CD4-positive, alpha-beta T cell (primary cell): Measurements from ENCODE around the gene S100A3. TPM values are rescaled to one million over a fixed set of nuclear protein-coding genes. Genes with fewer than 3 reads are reported as not detected.

ENCODE experiments used
- ATAC-seq: fragments of 200-7000 bp; cut with Tn5 transposase; one replicate; pipeline ENCODE4 v1.10.0; 2022; ENCODE audit warnings: mild to moderate bottlenecking; ENCODE audit not compliant: poor library complexity
- CTCF ChIA-PET: fragments of 350-600 bp; sonication (Branson Sonifier 250); formaldehyde crosslinking; loops from one replicate; lab custom pipeline; 2021; ENCODE audit warnings: antibody characterized with exemption, inconsistent platforms; lab: Charles Lee
- POLR2A ChIA-PET: fragments of 350-600 bp; sonication (Branson Sonifier 250); formaldehyde crosslinking; loops from one replicate; lab custom pipeline; 2021; ENCODE audit warnings: antibody characterized with exemption, inconsistent platforms; lab: Charles Lee
- DNase-seq, 14 experiments: peaks; one replicate each; pipeline ENCODE4 v3.0.0-alpha.2; 2013 to 2020; ENCODE audit warnings: mixed read lengths in 2 of 14
- H3K27ac ChIP-seq, 2 donors: one replicate each; pipeline versions ENCODE4 v1.5.1 to v1.7.0; 2013; ENCODE audit warnings: low read length in 2 of 2, low read depth in 1 of 2, mild to moderate bottlenecking in 1 of 2
- H3K27me3 ChIP-seq, 2 experiments: 1 replicate in 1 of 2; 2 replicates in 1 of 2; pipeline versions ENCODE4 v1.6.1 to v1.7.0; 2013; ENCODE audit warnings: low read length in 2 of 2, control low read depth in 1 of 2, mild to moderate bottlenecking in 1 of 2, moderate library complexity in 1 of 2; ENCODE audit not compliant: insufficient read depth in 2 of 2, control insufficient read depth in 1 of 2
- H3K36me3 ChIP-seq: one replicate; pipeline ENCODE4 v1.6.1; 2013; ENCODE audit warnings: low read length, control low read depth; ENCODE audit not compliant: insufficient read depth
- H3K4me1 ChIP-seq: one replicate; pipeline ENCODE4 v1.6.1; 2013; ENCODE audit warnings: low read length, control low read depth; ENCODE audit not compliant: insufficient read depth
- H3K4me3 ChIP-seq: one replicate; pipeline ENCODE4 v1.5.1; 2013; ENCODE audit warnings: mild to moderate bottlenecking, low read length, moderate library complexity
- H3K9me3 ChIP-seq, 2 experiments: 1 replicate in 1 of 2; 2 replicates in 1 of 2; pipeline versions ENCODE4 v1.6.1 to v1.7.0; 2013; ENCODE audit warnings: low read length in 2 of 2, mild to moderate bottlenecking in 2 of 2, control low read depth in 1 of 2, moderate library complexity in 1 of 2; ENCODE audit not compliant: control insufficient read depth in 1 of 2, insufficient read depth in 1 of 2
- H3K27ac Mint-ChIP-seq: one replicate; pipeline ENCODE4 v1.8.0; 2020; ENCODE audit warnings: mixed read lengths
- H3K27me3 Mint-ChIP-seq: one replicate; pipeline ENCODE4 v1.8.0; 2021; ENCODE audit warnings: mixed read lengths
- H3K36me3 Mint-ChIP-seq: one replicate; pipeline ENCODE4 v1.8.0; 2021; ENCODE audit warnings: low read depth, mixed read lengths
- H3K4me1 Mint-ChIP-seq: one replicate; pipeline ENCODE4 v1.8.0; 2021; ENCODE audit warnings: low read depth, mixed read lengths
- H3K4me3 Mint-ChIP-seq: one replicate; pipeline ENCODE4 v1.8.0; 2020; ENCODE audit warnings: mild to moderate bottlenecking, mixed read lengths
- H3K9me3 Mint-ChIP-seq: one replicate; pipeline ENCODE4 v1.8.0; 2020; ENCODE audit warnings: mixed read lengths
- intact Hi-C, 2 experiments: fragments of 100-400 bp; cut with DNase I in 1 of 2; cut with micrococcal nuclease in 1 of 2; formaldehyde crosslinking; loops; one replicate each; pipeline versions ENCODE4 v1.15.1 to v1.9.0; 2023 to 2025; cut with DNase I, micrococcal nuclease
- total RNA-seq, 174 experiments: library from RNA in 2 of 174; stranded (reverse) in 2 of 174; gene quantifications; one replicate each; pipeline ENCODE4 v1.2.3 and lab custom pipeline; 2021 to 2026
- TF ChIP-seq, protein P1 (sequence below): fragments of 200-600 bp; IDR thresholded peaks from one replicate; pipeline ENCODE4 v1.8.0; 2022; ENCODE audit warnings: antibody characterized with exemption, mild to moderate bottlenecking

The S100A3 gene
- total RNA-seq, 2 experiments from 2014 or later: not detected

- no peak overlapping the region for H3K27ac Mint-ChIP-seq
- POLR2A ChIA-PET: interaction anchor here (0.7 to 1.0 kb wide), 2 partner anchors 11 to 12 kb away, joined by 3 read pairs; partner anchors contain the start of gene S100A4
- intact Hi-C loops: no loop called here
Measured at GRCh38 chr1:153557877-153558276, 8.8 kb upstream of the S100A3 start.

GRCh38 chr1:153556348-153556747 lies 7.3 kb upstream of the S100A3 start:
- H3K4me1 ChIP-seq: peaks cover 3% of the 10 kb centered on the region
- Mint-ChIP-seq H3K27ac (no peak overlapping the region), H3K4me3 (no peak overlapping the region), H3K36me3 (no peaks in the 10 kb centered on the region), H3K27me3 (no peaks in the 10 kb centered on the region), H3K4me1 (no peaks in the 10 kb centered on the region), H3K9me3 (no peaks in the 10 kb centered on the region)
- CTCF ChIA-PET: interaction anchor here (0.7 kb wide), 1 partner anchor 103 kb away, joined by 4 read pairs; no protein-coding TSS in a partner anchor
- ATAC-seq (no peak), DNase-seq (no peak)
- H3K9me3 ChIP-seq: no peaks in the 10 kb centered on the region
- no peak overlapping the region for H3K27ac ChIP-seq
- POLR2A ChIA-PET: no interaction called here
- H3K4me3 ChIP-seq: no peak overlapping the region
- TF ChIP-seq, protein P1, sequence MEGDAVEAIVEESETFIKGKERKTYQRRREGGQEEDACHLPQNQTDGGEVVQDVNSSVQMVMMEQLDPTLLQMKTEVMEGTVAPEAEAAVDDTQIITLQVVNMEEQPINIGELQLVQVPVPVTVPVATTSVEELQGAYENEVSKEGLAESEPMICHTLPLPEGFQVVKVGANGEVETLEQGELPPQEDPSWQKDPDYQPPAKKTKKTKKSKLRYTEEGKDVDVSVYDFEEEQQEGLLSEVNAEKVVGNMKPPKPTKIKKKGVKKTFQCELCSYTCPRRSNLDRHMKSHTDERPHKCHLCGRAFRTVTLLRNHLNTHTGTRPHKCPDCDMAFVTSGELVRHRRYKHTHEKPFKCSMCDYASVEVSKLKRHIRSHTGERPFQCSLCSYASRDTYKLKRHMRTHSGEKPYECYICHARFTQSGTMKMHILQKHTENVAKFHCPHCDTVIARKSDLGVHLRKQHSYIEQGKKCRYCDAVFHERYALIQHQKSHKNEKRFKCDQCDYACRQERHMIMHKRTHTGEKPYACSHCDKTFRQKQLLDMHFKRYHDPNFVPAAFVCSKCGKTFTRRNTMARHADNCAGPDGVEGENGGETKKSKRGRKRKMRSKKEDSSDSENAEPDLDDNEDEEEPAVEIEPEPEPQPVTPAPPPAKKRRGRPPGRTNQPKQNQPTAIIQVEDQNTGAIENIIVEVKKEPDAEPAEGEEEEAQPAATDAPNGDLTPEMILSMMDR: no peak
- intact Hi-C loops: no loop called here
- H3K27me3 ChIP-seq: no peaks in the 10 kb centered on the region
- H3K36me3 ChIP-seq: no peaks in the 10 kb centered on the region

More at GRCh38 chr1:153557877-153558276, 8.8 kb upstream of the S100A3 start:
- TF ChIP-seq, protein P1: no peak
- Histone ChIP-seq H3K4me1 (peaks cover 3% of the 10 kb centered on the region), H3K4me3 (no peak overlapping the region), H3K27ac (no peak overlapping the region), H3K27me3 (no peaks in the 10 kb centered on the region), H3K9me3 (no peaks in the 10 kb centered on the region), H3K36me3 (no peaks in the 10 kb centered on the region)
- no peaks in the 10 kb centered on the region for H3K27me3 Mint-ChIP-seq
- ATAC-seq: no peak
- DNase-seq: no peak
- H3K4me3 Mint-ChIP-seq: no peak overlapping the region
- no peaks in the 10 kb centered on the region for H3K9me3 Mint-ChIP-seq
- H3K4me1 Mint-ChIP-seq: no peaks in the 10 kb centered on the region
- no peaks in the 10 kb centered on the region for H3K36me3 Mint-ChIP-seq
- CTCF ChIA-PET: interaction anchor here (0.6 kb wide), 1 partner anchor 38 kb away, joined by 5 read pairs; no protein-coding TSS in a partner anchor

DNA sequence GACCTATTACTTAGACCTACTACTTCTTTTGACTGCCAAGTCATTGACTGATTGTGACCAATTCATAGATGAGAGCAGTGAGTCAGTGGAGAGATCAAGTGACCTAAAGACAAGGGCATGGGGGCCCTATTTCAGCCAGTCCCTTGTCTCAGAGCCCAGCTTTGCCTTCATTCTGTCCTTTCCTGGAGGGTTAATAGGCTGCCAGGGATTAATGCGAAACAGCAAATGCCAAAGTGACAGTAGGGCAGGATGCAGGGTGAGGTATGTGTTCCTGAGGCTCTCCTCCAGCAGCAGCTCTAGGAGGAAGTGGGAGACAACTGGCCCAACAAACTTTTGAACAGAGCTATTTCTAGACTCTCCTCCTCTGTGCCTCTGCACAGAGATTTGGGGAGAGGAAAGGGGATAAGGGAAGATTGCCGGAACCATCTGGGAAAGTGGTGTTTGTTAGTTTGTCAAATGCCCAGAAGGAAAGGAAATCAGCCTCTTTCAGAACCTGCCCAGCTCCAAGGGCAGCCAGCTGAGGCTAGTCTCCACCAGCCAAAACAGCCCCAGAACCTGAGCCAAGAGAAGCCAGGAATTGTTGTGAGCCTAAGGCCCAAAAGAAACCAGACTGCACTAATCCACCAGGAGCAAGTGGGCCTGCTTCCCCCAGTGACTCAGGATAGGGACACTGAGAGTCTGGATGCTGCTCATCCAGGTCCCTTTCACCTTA lies 4.9 kb upstream of the S100A3 start:
- no peaks in the 10 kb centered on the region for H3K9me3 Mint-ChIP-seq
- H3K4me1 Mint-ChIP-seq: peaks cover under 1% of the 10 kb centered on the region
- no peaks in the 10 kb centered on the region for H3K36me3 Mint-ChIP-seq
- H3K4me3 Mint-ChIP-seq: no peak overlapping the region
- POLR2A ChIA-PET: interaction anchor here (2.0 to 2.2 kb wide), 2 partner anchors 9 to 20 kb away, joined by 5 to 10 read pairs; partner anchors contain the start of gene S100A4
- CTCF ChIA-PET: interaction anchor here (1.6 kb wide), 1 partner anchor 14 kb away, joined by 3 read pairs; no protein-coding TSS in a partner anchor
- intact Hi-C loops: no loop called here
- H3K27ac Mint-ChIP-seq: no peak overlapping the region
- ATAC-seq: no peak
- no peaks in the 10 kb centered on the region for H3K27me3 ChIP-seq
- peak in 1 of 14 experiments; percentile 46 for DNase-seq
- no peaks in the 10 kb centered on the region for H3K36me3 ChIP-seq
- no peak overlapping the region for H3K27ac ChIP-seq
- H3K4me1 ChIP-seq: peaks cover 11% of the 10 kb centered on the region
- H3K9me3 ChIP-seq: no peaks in the 10 kb centered on the region
- H3K27me3 Mint-ChIP-seq: no peaks in the 10 kb centered on the region
- no peak overlapping the region for H3K4me3 ChIP-seq
- TF ChIP-seq, protein P1: no peak
